Thyroid gland (tissue), 4 donors: ENCODE measurements around the gene TGM3. TPM values are rescaled to one million over a fixed set of nuclear protein-coding genes. Genes with fewer than 3 reads are reported as not detected.

Experiments used
- DNase-seq, 2 donors: peaks; one replicate each; pipeline ENCODE4 v3.0.0-alpha.2; 2019
- H3K27ac ChIP-seq, 3 donors: fragments of 200-600 bp; sonication (generic); 1 replicate in 2 of 3; 2 replicates in 1 of 3; pipeline ENCODE4 v1.5.1; 2016 to 2019; ENCODE audit warnings: mild to moderate bottlenecking in 1 of 3, moderate library complexity in 1 of 3
- H3K27me3 ChIP-seq: fragments of 200-600 bp; sonication (generic); one replicate; pipeline ENCODE4 v1.5.1; 2019
- H3K36me3 ChIP-seq, 2 donors: fragments of 200-600 bp; sonication (generic); one replicate each; pipeline ENCODE4 v1.5.1; 2016 to 2019
- H3K4me1 ChIP-seq, 2 donors: fragments of 200-600 bp; sonication (generic); one replicate each; pipeline ENCODE4 v1.5.1; 2017 to 2019
- H3K4me3 ChIP-seq, 3 donors: fragments of 200-600 bp; sonication (generic); replicated peaks in 1 of 3; 1 replicate in 2 of 3; 2 replicates in 1 of 3; pipeline ENCODE4 v1.5.1; 2016; ENCODE audit warnings: mild to moderate bottlenecking in 1 of 3
- H3K9me3 ChIP-seq: fragments of 200-600 bp; sonication (generic); one replicate; pipeline ENCODE4 v1.5.1; 2017
- CTCF ChIP-seq, 6 experiments: fragments of 200-600 bp in 3 of 6; fragments of 450-650 bp in 3 of 6; sonication (generic) in 3 of 6; IDR thresholded peaks; one replicate each; pipeline ENCODE4 v1.5.1; 2016 to 2019; ENCODE audit warnings: antibody characterized with exemption in 6 of 6, mild to moderate bottlenecking in 2 of 6, inconsistent platforms in 1 of 6, moderate library complexity in 1 of 6
- POLR2A ChIP-seq, 2 donors: fragments of 450-650 bp; IDR thresholded peaks; one replicate each; pipeline ENCODE4 v1.6.1; 2017; ENCODE audit warnings: antibody characterized with exemption in 2 of 2, mild to moderate bottlenecking in 2 of 2, moderate library complexity in 1 of 2
- WGBS, 2 donors: methylation state at CpG; one replicate each; pipeline ENCODE4 v1.1.5; 2017; 5-methylcytosine and 5-hydroxymethylcytosine counted together
- intact Hi-C: fragments of 100-400 bp; cut with DNase I; formaldehyde crosslinking; loops from one replicate; pipeline ENCODE4 v1.15.1; 2023
- total RNA-seq, 4 donors: library from RNA; depleted of rRNA; stranded (reverse); fragments of >200 nt; gene quantifications; one replicate each; pipeline ENCODE4 v1.2.3, GENCODE V29; 2016

Gene TGM3
- total RNA-seq, 4 donors from 2014 or later, result not detected

- WGBS, 2 donors, result 50 to 60% methylated on average over 9 of the region's 9 CpGs
Observed at GRCh38 chr20:2379511-2380229, 83.9 kb downstream of the TGM3 start.

GRCh38 chr20:2380601-2381000, 84.8 kb downstream of the TGM3 start, which contains the start of gene TGM6:
TSS of gene TGM6 (plus strand) at chr20:2380901. CDS start at chr20:2380969, 68 bp downstream.
- no peak for DNase-seq
- Histone ChIP-seq H3K27ac (no peak within 1 kb of the TSS), H3K4me3 (no peak within 1 kb of the TSS), H3K9me3 (no peaks in the 10 kb centered on the region), H3K36me3 (no peaks in the 10 kb centered on the region), H3K27me3 (no peaks in the 10 kb centered on the region), H3K4me1 (no peaks in the 10 kb centered on the region)
- no peak for TF ChIP-seq CTCF (IDR thresholded peaks at IDR 0.05)
- TF ChIP-seq POLR2A (IDR thresholded peaks at IDR 0.05), result no peak
- intact Hi-C loops, result no loop called here
- WGBS, 2 donors, result 83 to 87% methylated on average over 10 of the region's 10 CpGs

More at GRCh38 chr20:2379511-2380229, 83.9 kb downstream of the TGM3 start:
- intact Hi-C loops, result no loop called here
- H3K36me3 ChIP-seq, result no peaks in the 10 kb centered on the region
- no peaks in the 10 kb centered on the region for H3K9me3 ChIP-seq
- H3K4me3 ChIP-seq, result no peak overlapping the region
- H3K27ac ChIP-seq, result no peak overlapping the region
- no peak for DNase-seq
- H3K4me1 ChIP-seq, result no peaks in the 10 kb centered on the region
- TF ChIP-seq POLR2A (IDR thresholded peaks at IDR 0.05) (no peak), CTCF (IDR thresholded peaks at IDR 0.05) (no peak)
- H3K27me3 ChIP-seq, result no peaks in the 10 kb centered on the region

GRCh38 chr20:2381303-2381702, 85.5 kb downstream of the TGM3 start:
- Histone ChIP-seq H3K4me1 (no peaks in the 10 kb centered on the region), H3K36me3 (no peaks in the 10 kb centered on the region), H3K27ac (no peak overlapping the region), H3K9me3 (no peaks in the 10 kb centered on the region), H3K4me3 (no peak overlapping the region), H3K27me3 (no peaks in the 10 kb centered on the region)
- intact Hi-C loops, result no loop called here
- TF ChIP-seq CTCF (IDR thresholded peaks at IDR 0.05) (no peak), POLR2A (IDR thresholded peaks at IDR 0.05) (no peak)
- 70 to 75% methylated on average over 7 of the region's 7 CpGs for WGBS, 2 donors
- no peak for DNase-seq

GRCh38 chr20:2382833-2383232, 87.0 kb downstream of the TGM3 start:
- H3K27me3 ChIP-seq, result no peaks in the 10 kb centered on the region
- DNase-seq, result no peak
- H3K27ac ChIP-seq, result no peak overlapping the region
- no peaks in the 10 kb centered on the region for H3K36me3 ChIP-seq
- WGBS, 2 donors, result 91 to 97% methylated on average over 2 of the region's 2 CpGs
- no peak overlapping the region for H3K4me3 ChIP-seq
- H3K4me1 ChIP-seq, result no peaks in the 10 kb centered on the region
- TF ChIP-seq CTCF (IDR thresholded peaks at IDR 0.05) (no peak), POLR2A (IDR thresholded peaks at IDR 0.05) (no peak)
- no peaks in the 10 kb centered on the region for H3K9me3 ChIP-seq
- intact Hi-C loops, result no loop called here

GRCh38 chr20:2385026-2385425, 89.2 kb downstream of the TGM3 start:
- no peaks in the 10 kb centered on the region for H3K4me1 ChIP-seq

More at GRCh38 chr20:2385026-2385425, 89.2 kb downstream of the TGM3 start:
- H3K9me3 ChIP-seq, result no peaks in the 10 kb centered on the region
- no peaks in the 10 kb centered on the region for H3K36me3 ChIP-seq
- DNase-seq, result no peak
- H3K4me3 ChIP-seq, result no peak overlapping the region
- WGBS, 2 donors, result 59 to 66% methylated on average over 5 of the region's 5 CpGs
- H3K27ac ChIP-seq, result no peak overlapping the region
- TF ChIP-seq POLR2A (IDR thresholded peaks at IDR 0.05), result no peak
- no peak for TF ChIP-seq CTCF (IDR thresholded peaks at IDR 0.05)
- intact Hi-C loops, result no loop called here
- H3K27me3 ChIP-seq, result no peaks in the 10 kb centered on the region
